Cortex of kidney (tissue), 1 donor: ENCODE results near the gene RASA2.
"Not testable (repeated sequence)": the region's sequence is repeated elsewhere in the genome, so short reads cannot be mapped to it uniquely, and the experiment has no call there.

Experiments
- DNase-seq: peaks from one replicate; lab custom pipeline; 2025; lab: John Stamatoyannopoulos, UW

The RASA2 gene

GRCh38 chr3:141576744-141577052, 89.9 kb downstream of the RASA2 start:
- no peak for DNase-seq

GRCh38 chr3:141578202-141578973, 91.6 kb downstream of the RASA2 start:
- no peak for DNase-seq

GRCh38 chr3:141594357-141594756, 107.5 kb downstream of the RASA2 start:
- DNase-seq: no peak

GRCh38 chr3:141597931-141598330, 111.1 kb downstream of the RASA2 start:
- DNase-seq: no peak

- no peak for DNase-seq
Observed at GRCh38 chr3:141600331-141600730, 113.5 kb downstream of the RASA2 start.

GRCh38 chr3:141602706-141603105, 115.9 kb downstream of the RASA2 start:
- DNase-seq: no peak

GRCh38 chr3:141603473-141604035, 116.7 kb downstream of the RASA2 start:
- DNase-seq: no peak

- DNase-seq: no peak
Observed at GRCh38 chr3:141605883-141606282, 119.1 kb downstream of the RASA2 start.

GRCh38 chr3:141608438-141608837, 121.6 kb downstream of the RASA2 start:
- no peak for DNase-seq

- no peak for DNase-seq
Observed at GRCh38 chr3:141610939-141611338, 124.1 kb downstream of the RASA2 start.

GRCh38 chr3:141618103-141618910, 131.5 kb downstream of the RASA2 start:
- no peak for DNase-seq

GRCh38 chr3:141618938-141619337, 132.1 kb downstream of the RASA2 start:
- DNase-seq: no peak

- DNase-seq: no peak
Observed at GRCh38 chr3:141619450-141619849, 132.6 kb downstream of the RASA2 start.

- DNase-seq: no peak
Observed at GRCh38 chr3:141623691-141624090, 136.9 kb downstream of the RASA2 start.

- no peak for DNase-seq
Observed at GRCh38 chr3:141625506-141625905, 138.7 kb downstream of the RASA2 start.

GRCh38 chr3:141628334-141628733, 141.5 kb downstream of the RASA2 start:
- DNase-seq: not testable (repeated sequence)

- not testable (repeated sequence) for DNase-seq
Observed at GRCh38 chr3:141628868-141629441, 142.1 kb downstream of the RASA2 start.

GRCh38 chr3:141629976-141630375, 143.1 kb downstream of the RASA2 start:
- DNase-seq: no peak

GRCh38 chr3:141632779-141633374, 146.1 kb downstream of the RASA2 start:
- no peak for DNase-seq

GRCh38 chr3:141642215-141642614, 155.4 kb downstream of the RASA2 start:
- no peak for DNase-seq

- DNase-seq: no peak
Observed at GRCh38 chr3:141643391-141643790, 156.6 kb downstream of the RASA2 start.

- DNase-seq: no peak
Observed at GRCh38 chr3:141643796-141644195, 157.0 kb downstream of the RASA2 start.
